Esophagus squamous epithelium (tissue), 5 donors: Measurements from ENCODE around the gene MEGF6. TPM values are rescaled to one million over a fixed set of nuclear protein-coding genes. Genes with fewer than 3 reads are reported as not detected.

ENCODE experiments used
- DNase-seq: peaks from one replicate; lab custom pipeline; 2025; lab: John Stamatoyannopoulos, UW
- H3K27ac ChIP-seq, 4 donors: fragments of 200-600 bp; sonication (generic); one replicate each; pipeline ENCODE4 v1.5.1; 2016 to 2019; ENCODE audit warnings: mild to moderate bottlenecking in 1 of 4
- H3K27me3 ChIP-seq, 4 donors: fragments of 200-600 bp; sonication (generic); 1 replicate in 3 of 4; 2 replicates in 1 of 4; pipeline versions ENCODE4 v1.5.1 to v1.6.0; 2017 to 2021; ENCODE audit warnings: antibody characterized with exemption in 1 of 4
- H3K36me3 ChIP-seq, 3 donors: fragments of 200-600 bp; sonication (generic); one replicate each; pipeline ENCODE4 v1.5.1; 2016 to 2019
- H3K4me1 ChIP-seq, 3 donors: fragments of 200-600 bp; sonication (generic); one replicate each; pipeline ENCODE4 v1.5.1; 2017 to 2019
- H3K4me3 ChIP-seq, 4 donors: fragments of 200-600 bp; sonication (generic); 1 replicate in 3 of 4; 2 replicates in 1 of 4; pipeline ENCODE4 v1.5.1; 2016 to 2019; ENCODE audit warnings: mild to moderate bottlenecking in 2 of 4, moderate library complexity in 1 of 4
- H3K9me3 ChIP-seq, 3 donors: fragments of 200-600 bp; sonication (generic); one replicate each; pipeline ENCODE4 v1.5.1; 2016 to 2019
- CTCF ChIP-seq, 6 experiments: fragments of 450-650 bp in 4 of 6; fragments of 200-600 bp in 2 of 6; sonication (generic) in 2 of 6; IDR thresholded peaks; one replicate each; pipeline ENCODE4 v1.5.1; 2016 to 2019; ENCODE audit warnings: antibody characterized with exemption in 6 of 6, mild to moderate bottlenecking in 4 of 6, moderate library complexity in 4 of 6
- POLR2A ChIP-seq, 4 donors: fragments of 450-650 bp; IDR thresholded peaks; one replicate each; pipeline ENCODE4 v1.6.1; 2017; ENCODE audit warnings: antibody characterized with exemption in 4 of 4, mild to moderate bottlenecking in 4 of 4, moderate library complexity in 3 of 4
- WGBS, 2 donors: methylation state at CpG; one replicate each; pipeline ENCODE4 v1.1.5; 2018; 5-methylcytosine and 5-hydroxymethylcytosine counted together
- intact Hi-C: fragments of 100-400 bp; cut with DNase I; formaldehyde crosslinking; loops from one replicate; pipeline ENCODE4 v1.15.0; 2022
- total RNA-seq, 4 donors: library from RNA; depleted of rRNA; stranded (reverse); fragments of >200 nt; gene quantifications; one replicate each; pipeline ENCODE4 v1.1.0, GENCODE V29; 2016
- donor health status: DM: yes; HTN: yes; CAD: no.

The MEGF6 gene
- total RNA-seq, 4 donors from 2014 or later, result 8.8 to 27.1 (median 16.8) TPM

GRCh38 chr1:3520419-3521378 is 90.6 kb downstream of the MEGF6 start:
- H3K4me3 ChIP-seq, result no peak overlapping the region
- intact Hi-C loops, result no loop called here
- no peak for TF ChIP-seq CTCF (IDR thresholded peaks at IDR 0.05)
- no peak for TF ChIP-seq POLR2A (IDR thresholded peaks at IDR 0.05)
- no peaks in the 10 kb centered on the region for H3K9me3 ChIP-seq
- H3K27ac ChIP-seq, result no peak overlapping the region
- H3K4me1 ChIP-seq, result no peaks in the 10 kb centered on the region
- DNase-seq, result no peak
- WGBS, 2 donors, result 79 to 80% methylated on average over 3 to 4 of the region's 24 CpGs
- H3K36me3 ChIP-seq, result peaks cover 0 to 68% (median 0%) of the 10 kb centered on the region in 3 donors
- no peaks in the 10 kb centered on the region for H3K27me3 ChIP-seq

GRCh38 chr1:3519301-3519885 is 91.9 kb downstream of the MEGF6 start:
- no peak for DNase-seq
- H3K9me3 ChIP-seq, result no peaks in the 10 kb centered on the region
- H3K27ac ChIP-seq, result no peak overlapping the region
- H3K4me3 ChIP-seq, result no peak overlapping the region
- intact Hi-C loops, result no loop called here
- peaks cover 0 to 81% (median 0%) of the 10 kb centered on the region in 3 donors for H3K36me3 ChIP-seq
- no peaks in the 10 kb centered on the region for H3K4me1 ChIP-seq
- H3K27me3 ChIP-seq, result no peaks in the 10 kb centered on the region
- WGBS, 2 donors, result 90% methylated on average over 7 of the region's 27 CpGs; no CpG with 5 or more reads in 1 of the 2 donors
- TF ChIP-seq CTCF (IDR thresholded peaks at IDR 0.05) (no peak), POLR2A (IDR thresholded peaks at IDR 0.05) (no peak)

- TF ChIP-seq CTCF (IDR thresholded peaks at IDR 0.05) (no peak), POLR2A (IDR thresholded peaks at IDR 0.05) (no peak)
- intact Hi-C loops, result no loop called here
Observed at GRCh38 chr1:3518756-3519155, 92.6 kb downstream of the MEGF6 start.

GRCh38 chr1:3518256-3518655 is 93.1 kb downstream of the MEGF6 start:
- H3K27me3 ChIP-seq, result no peaks in the 10 kb centered on the region
- H3K9me3 ChIP-seq, result no peaks in the 10 kb centered on the region
- H3K27ac ChIP-seq, result no peak overlapping the region
- DNase-seq, result no peak
- intact Hi-C loops, result no loop called here
- peaks cover 0 to 74% (median 0%) of the 10 kb centered on the region in 3 donors for H3K36me3 ChIP-seq
- no peaks in the 10 kb centered on the region for H3K4me1 ChIP-seq
- H3K4me3 ChIP-seq, result no peak overlapping the region
- WGBS, 2 donors, result 43% methylated on average over 1 of the region's 12 CpGs; no CpG with 5 or more reads in 1 of the 2 donors
- TF ChIP-seq POLR2A (IDR thresholded peaks at IDR 0.05) (no peak), CTCF (IDR thresholded peaks at IDR 0.05) (peak in 5 of 6 experiments; percentile 31 to 83 (median 63))

More at GRCh38 chr1:3518756-3519155, 92.6 kb downstream of the MEGF6 start:
- Histone ChIP-seq H3K27me3 (no peaks in the 10 kb centered on the region), H3K4me3 (no peak overlapping the region), H3K36me3 (peaks cover 0 to 78% (median 0%) of the 10 kb centered on the region in 3 donors), H3K27ac (no peak overlapping the region), H3K4me1 (no peaks in the 10 kb centered on the region), H3K9me3 (no peaks in the 10 kb centered on the region)
- DNase-seq, result no peak
- 75% methylated on average over 2 of the region's 8 CpGs; no CpG with 5 or more reads in 1 of the 2 donors for WGBS, 2 donors
